Effector memory CD4-positive, alpha-beta T cell (primary cell): Measurements from ENCODE around the gene P2RX3.
A peak's percentile ranks its signal among the peaks of the same experiment; 100 is the strongest.

Source experiments
- DNase-seq, 3 donors: peaks; one replicate each; pipeline ENCODE4 v3.0.0-alpha.2; 2020
- H3K27ac ChIP-seq: 2 replicates; pipeline ENCODE4 v1.7.0; 2013; ENCODE audit warnings: mild to moderate bottlenecking, low read length, moderate library complexity; ENCODE audit not compliant: insufficient read depth, poor library complexity, severe bottlenecking
- H3K27me3 ChIP-seq: replicated peaks from 2 replicates; pipeline ENCODE4 v1.7.0; 2013; ENCODE audit warnings: mild to moderate bottlenecking, low read length; ENCODE audit not compliant: insufficient read depth, control insufficient read depth, poor library complexity, severe bottlenecking
- H3K36me3 ChIP-seq: 2 replicates; pipeline ENCODE4 v1.7.0; 2013; ENCODE audit warnings: mild to moderate bottlenecking, low read length, moderate library complexity; ENCODE audit not compliant: control insufficient read depth, insufficient read depth
- H3K4me1 ChIP-seq: 2 replicates; pipeline ENCODE4 v1.7.0; 2013; ENCODE audit warnings: low read length, mild to moderate bottlenecking; ENCODE audit not compliant: control insufficient read depth, insufficient read depth, poor library complexity, severe bottlenecking
- H3K4me3 ChIP-seq: 2 replicates; pipeline ENCODE4 v1.7.0; 2013; ENCODE audit warnings: low read length, low read depth, mild to moderate bottlenecking; ENCODE audit not compliant: insufficient read depth, poor library complexity, severe bottlenecking
- H3K9me3 ChIP-seq: 2 replicates; pipeline ENCODE4 v1.7.0; 2013; ENCODE audit warnings: mild to moderate bottlenecking, low read length, moderate library complexity; ENCODE audit not compliant: control insufficient read depth

The P2RX3 gene

DNA sequence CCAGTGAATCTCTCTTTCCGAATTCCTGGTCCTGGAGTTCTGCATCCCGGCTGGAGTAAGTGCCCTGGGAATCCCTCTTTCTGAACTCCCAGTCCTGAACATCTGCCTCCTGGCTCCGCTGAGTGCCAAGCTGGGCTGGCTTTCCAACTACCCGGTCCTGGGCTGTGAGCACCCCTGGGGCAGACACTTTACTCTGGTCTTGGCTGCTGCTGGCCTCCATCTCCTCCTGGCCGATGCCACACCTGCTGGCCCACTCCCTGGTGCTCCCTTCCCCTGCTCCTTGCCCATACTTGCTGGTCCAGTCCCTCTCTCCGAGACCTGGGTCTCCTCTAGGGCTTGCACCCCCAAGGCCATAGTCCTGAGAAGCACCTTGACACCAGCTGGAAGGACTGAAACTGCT lies 28.1 kb upstream of the P2RX3 start:
- H3K4me1 ChIP-seq, result peaks cover 7% of the 10 kb centered on the region
- H3K4me3 ChIP-seq, result no peak overlapping the region
- no peaks in the 10 kb centered on the region for H3K27me3 ChIP-seq
- H3K36me3 ChIP-seq, result peaks cover 5% of the 10 kb centered on the region
- H3K9me3 ChIP-seq, result no peaks in the 10 kb centered on the region
- no peak overlapping the region for H3K27ac ChIP-seq
- DNase-seq, result no peak

DNA sequence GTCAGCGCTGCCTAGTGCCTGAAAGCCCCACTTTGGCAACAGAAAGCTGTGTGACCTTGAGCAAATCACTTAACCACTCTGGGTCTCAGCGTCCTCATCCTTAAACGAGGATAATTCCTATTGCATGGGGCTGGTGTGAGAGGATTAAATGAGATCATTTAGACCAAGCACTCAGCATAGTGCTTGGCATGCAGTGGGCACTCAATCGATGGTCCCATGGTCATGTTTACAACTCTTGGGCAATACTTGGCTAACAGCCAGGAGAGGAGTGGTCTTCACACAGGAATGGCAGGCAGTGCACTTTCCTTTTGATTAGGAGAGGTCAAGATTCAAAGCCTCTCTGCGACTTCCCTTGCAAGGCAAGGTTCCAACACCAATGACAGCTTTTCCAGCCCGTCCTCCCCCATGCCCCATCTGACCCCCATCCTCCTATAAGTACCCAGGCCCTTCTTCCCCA lies 27.5 kb upstream of the P2RX3 start:
- DNase-seq, result no peak
- Histone ChIP-seq H3K27me3 (no peaks in the 10 kb centered on the region), H3K36me3 (peaks cover 5% of the 10 kb centered on the region), H3K9me3 (no peaks in the 10 kb centered on the region), H3K4me3 (peak overlapping the region; percentile 12), H3K27ac (no peak overlapping the region), H3K4me1 (peaks cover 7% of the 10 kb centered on the region)

DNA sequence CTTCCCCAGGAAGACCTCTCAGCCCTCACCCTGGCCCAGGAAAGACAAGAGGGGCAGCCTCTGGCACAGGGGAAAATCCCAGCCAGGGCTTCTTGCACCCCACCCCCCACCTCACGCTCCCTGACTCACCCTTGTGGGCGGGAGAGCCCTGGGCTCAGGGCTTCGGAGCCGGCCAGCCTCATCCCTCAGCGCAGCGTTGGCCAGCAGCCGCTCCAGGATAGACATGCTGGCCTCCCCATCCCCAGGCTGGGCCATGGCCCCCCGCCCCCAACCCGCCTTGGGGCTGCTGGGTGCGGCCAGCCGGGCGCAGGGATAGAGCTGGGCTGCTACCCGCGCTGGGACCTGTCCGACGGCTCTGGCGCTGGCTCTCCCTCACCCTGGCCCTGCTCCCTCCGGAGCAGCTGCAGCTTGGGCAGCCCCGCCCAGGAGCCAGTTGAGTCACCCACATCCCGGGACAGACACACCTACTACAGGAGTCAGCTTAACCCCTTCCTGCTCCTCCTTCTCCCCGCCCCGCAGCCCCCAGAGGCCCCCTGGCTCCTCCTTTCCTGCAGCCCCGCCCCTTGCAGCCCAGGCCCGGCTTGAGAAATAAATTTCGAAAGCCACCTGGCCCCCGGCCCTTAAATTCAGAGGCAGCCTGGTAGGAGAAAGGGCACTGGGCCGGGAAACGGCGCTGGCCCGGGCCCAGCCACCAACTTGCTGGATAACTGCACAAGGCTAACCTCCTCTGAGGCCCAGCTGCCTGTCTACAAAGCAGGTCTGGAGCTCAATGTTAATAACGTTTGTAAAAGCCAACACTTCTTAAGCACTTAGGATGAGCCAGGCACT lies 26.8 kb upstream of the P2RX3 start:
- H3K4me1 ChIP-seq, result peaks cover 7% of the 10 kb centered on the region
- H3K27ac ChIP-seq, result no peak overlapping the region
- no peaks in the 10 kb centered on the region for H3K27me3 ChIP-seq
- peak overlapping the region; percentile 12 for H3K4me3 ChIP-seq
- no peaks in the 10 kb centered on the region for H3K9me3 ChIP-seq
- DNase-seq, result peak in 1 of 3 donors; percentile 8
- H3K36me3 ChIP-seq, result peaks cover 5% of the 10 kb centered on the region

DNA sequence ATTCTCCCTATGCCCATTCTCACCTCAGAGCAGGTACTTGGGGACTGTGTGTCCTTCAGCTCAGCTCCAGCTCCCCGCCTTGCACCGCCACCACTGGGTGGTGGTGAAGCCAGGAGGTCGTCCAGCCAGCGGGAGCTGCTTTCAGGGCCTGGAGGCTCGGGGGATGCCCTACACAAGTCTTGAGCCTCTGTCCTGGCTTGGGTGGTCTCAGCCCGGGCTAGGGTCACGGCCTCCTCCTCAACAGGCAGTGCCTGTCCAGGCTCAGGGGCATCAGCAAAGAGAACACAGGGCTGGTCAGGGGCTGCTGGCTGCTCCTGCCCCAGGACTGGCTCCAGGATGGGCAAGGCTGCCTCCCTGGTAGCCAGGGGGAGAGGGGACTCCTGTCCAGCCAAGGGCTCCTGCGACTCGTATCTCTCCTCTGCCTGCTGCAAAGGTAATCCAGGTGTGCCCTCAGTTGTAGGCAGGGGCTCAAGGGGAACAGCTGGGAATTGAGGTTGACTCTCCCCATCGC lies 25.6 kb upstream of the P2RX3 start:
- Histone ChIP-seq H3K27ac (no peak overlapping the region), H3K4me3 (no peak overlapping the region), H3K27me3 (no peaks in the 10 kb centered on the region), H3K4me1 (peaks cover 7% of the 10 kb centered on the region), H3K36me3 (peaks cover 5% of the 10 kb centered on the region), H3K9me3 (no peaks in the 10 kb centered on the region)
- DNase-seq, result no peak

DNA sequence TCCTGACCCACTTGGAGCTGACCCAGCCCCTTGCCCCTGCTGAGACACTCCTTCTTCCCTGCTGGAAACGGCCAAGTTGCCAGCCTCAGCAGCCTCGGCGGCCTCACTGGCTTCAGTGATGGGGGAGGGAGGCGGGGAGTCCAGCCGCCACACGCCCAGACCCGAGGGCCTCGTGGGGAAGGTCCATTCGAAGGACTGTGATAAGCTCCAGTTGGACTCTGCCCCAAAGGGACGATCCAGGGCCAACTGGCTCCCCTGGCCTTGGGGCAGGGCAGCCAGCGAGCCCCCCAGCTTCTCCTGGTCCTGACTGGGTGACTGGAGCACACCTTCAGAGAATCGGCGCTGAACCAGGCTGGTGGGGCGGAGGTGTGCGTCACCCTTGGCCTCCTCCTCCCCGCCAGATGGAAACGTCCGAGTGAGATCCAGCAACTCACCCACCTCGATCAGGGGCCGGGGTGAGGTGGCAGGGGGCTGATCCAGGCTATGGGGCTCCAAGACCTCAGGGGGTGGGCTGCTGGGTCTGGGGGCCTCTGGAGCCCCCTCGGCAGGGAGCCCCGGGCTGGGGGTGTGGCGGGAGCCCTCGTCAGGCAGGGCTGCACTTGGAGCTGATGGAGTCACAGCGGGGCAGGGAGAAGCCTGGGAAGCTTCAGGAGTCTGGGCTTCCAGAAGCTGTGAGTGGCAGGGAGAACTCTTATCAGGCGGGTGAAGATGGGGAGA lies 24.9 kb upstream of the P2RX3 start:
- no peak overlapping the region for H3K27ac ChIP-seq
- H3K9me3 ChIP-seq, result no peaks in the 10 kb centered on the region
- H3K4me3 ChIP-seq, result no peak overlapping the region
- H3K36me3 ChIP-seq, result peaks cover 5% of the 10 kb centered on the region
- DNase-seq, result no peak
- H3K27me3 ChIP-seq, result no peaks in the 10 kb centered on the region
- peaks cover 7% of the 10 kb centered on the region for H3K4me1 ChIP-seq

DNA sequence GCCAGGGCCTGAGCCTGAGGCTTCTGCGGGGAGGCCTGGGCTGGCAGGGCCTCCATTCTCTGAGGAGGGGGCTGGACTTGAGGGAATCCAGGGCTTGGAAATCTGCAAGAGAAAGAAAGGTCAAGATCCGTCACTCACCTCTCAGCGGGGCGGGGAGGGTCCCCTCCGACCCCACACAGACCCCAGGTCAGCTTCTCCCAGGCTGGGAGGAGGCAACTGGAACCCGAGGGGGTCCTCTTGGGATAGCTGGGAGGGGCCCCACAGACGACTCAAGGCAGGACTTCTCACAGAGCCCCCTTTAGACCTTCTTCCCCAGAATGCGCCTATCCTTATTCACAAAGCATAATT lies 24.4 kb upstream of the P2RX3 start:
- DNase-seq, result no peak
- H3K27ac ChIP-seq, result no peak overlapping the region
- H3K4me1 ChIP-seq, result peaks cover 7% of the 10 kb centered on the region
- H3K36me3 ChIP-seq, result peaks cover 5% of the 10 kb centered on the region
- H3K9me3 ChIP-seq, result no peaks in the 10 kb centered on the region
- H3K4me3 ChIP-seq, result no peak overlapping the region
- H3K27me3 ChIP-seq, result no peaks in the 10 kb centered on the region

DNA sequence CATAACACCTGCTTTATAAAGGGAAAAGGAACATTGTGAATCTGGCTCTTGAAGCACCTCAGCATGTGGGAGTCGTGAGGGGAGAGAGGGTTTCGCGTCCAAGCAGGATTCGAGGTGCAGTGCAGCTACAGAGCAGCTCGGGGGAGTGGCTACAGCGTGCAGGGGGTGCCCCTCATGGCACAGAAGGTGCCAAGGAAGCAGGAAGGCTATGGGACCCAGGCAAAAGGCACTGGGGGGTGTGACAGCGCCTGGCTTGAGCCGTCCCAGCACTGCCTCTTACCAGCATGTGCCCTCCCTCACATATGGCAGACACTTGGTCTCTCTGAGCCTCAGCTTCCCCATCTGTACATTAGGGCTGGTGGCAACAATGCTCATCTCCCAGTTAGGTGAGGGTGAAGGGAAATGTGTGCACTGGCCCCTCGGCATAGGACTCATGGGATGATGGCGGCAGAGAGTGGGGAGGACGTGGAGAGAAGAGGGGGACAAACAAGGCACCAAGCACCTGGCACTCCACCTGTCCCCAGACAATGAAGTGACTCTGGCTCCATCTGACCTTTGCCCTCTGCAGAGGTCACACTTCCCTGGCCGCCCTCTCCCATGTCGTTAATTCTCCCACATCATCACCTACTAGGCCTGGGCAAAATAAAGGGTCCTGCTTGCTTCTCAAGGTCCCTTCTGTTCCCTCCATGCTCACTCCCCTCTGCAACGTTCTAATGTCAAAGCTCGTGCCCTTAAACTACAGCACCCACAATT lies 23.8 kb upstream of the P2RX3 start:
- H3K4me3 ChIP-seq, result no peak overlapping the region
- DNase-seq, result no peak
- H3K27ac ChIP-seq, result no peak overlapping the region
- H3K27me3 ChIP-seq, result no peaks in the 10 kb centered on the region
- peaks cover 5% of the 10 kb centered on the region for H3K36me3 ChIP-seq
- H3K4me1 ChIP-seq, result peaks cover 7% of the 10 kb centered on the region
- no peaks in the 10 kb centered on the region for H3K9me3 ChIP-seq

DNA sequence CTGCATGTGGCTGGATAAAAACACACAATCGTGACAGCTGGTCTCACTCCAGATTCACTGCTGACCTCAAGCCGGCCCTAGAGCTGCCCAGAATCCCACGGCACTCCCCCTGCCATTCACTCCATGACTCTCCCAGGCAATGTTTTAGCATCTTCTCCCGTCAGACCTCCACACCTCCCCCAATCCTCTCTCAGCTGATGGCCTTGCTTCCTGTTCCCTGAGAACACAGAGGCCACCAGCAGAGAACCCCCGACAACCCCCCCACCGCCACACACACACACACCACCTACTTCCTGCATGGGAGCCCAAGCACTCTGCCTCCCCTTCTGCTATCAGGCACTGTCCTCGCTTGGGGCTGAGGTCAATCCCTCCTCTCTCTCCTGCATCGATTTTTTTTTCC lies 22.7 kb upstream of the P2RX3 start:
- Histone ChIP-seq H3K27me3 (no peaks in the 10 kb centered on the region), H3K27ac (no peak overlapping the region), H3K36me3 (peaks cover 5% of the 10 kb centered on the region), H3K4me3 (no peak overlapping the region), H3K9me3 (no peaks in the 10 kb centered on the region), H3K4me1 (peaks cover 7% of the 10 kb centered on the region)
- no peak for DNase-seq

DNA sequence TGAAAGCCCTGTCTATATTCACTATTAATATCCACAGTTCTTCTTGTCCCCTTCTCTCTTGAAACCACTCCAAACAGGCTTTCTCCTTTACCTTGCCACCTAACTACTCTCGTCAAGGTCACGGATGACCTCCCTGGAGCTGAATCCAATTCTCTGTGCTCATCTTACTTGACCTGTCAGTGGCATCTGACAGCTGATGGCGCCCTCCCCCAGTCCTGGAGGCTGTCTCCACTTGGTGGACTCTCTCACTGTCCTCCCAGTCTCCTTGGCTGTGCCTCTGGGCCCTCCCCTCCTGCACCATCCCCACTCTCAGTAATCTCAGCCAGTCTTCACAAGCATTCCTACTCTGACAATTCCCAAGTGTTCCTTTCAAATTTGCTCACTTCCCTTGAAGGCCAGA lies 22.1 kb upstream of the P2RX3 start:
- no peak for DNase-seq
- Histone ChIP-seq H3K9me3 (no peaks in the 10 kb centered on the region), H3K36me3 (peaks cover 5% of the 10 kb centered on the region), H3K27ac (no peak overlapping the region), H3K4me3 (no peak overlapping the region), H3K27me3 (no peaks in the 10 kb centered on the region), H3K4me1 (peaks cover 4% of the 10 kb centered on the region)
